ENCODE data around the gene NXNL1.

NXNL1 gene

GRCh38 chr19:17469481-17470067, 8.8 kb upstream of the NXNL1 start:
- Histone ChIP-seq H3K9me3 (ENCODE audit: control insufficient read depth, low read length) (no peaks in the 10 kb centered on the region), H3K9ac (ENCODE audit: low read length) (peak overlapping the region; percentile 98), H3K27me3 (replicated peaks; ENCODE audit: control insufficient read depth, insufficient read depth, low read length) (no peaks in the 10 kb centered on the region), H3K4me1 (ENCODE audit: control insufficient read depth, insufficient read depth, low read length) (peaks cover 44% of the 10 kb centered on the region), H3K4me3 (ENCODE audit: low read length) (peak overlapping the region; percentile 91), H3K36me3 (ENCODE audit: control insufficient read depth, insufficient read depth, low read length, severe bottlenecking) (peaks cover 11% of the 10 kb centered on the region)
- peak; percentile 96 for DNase-seq (ENCODE audit: low read depth)

- Histone ChIP-seq H3K27me3 (replicated peaks; ENCODE audit: control insufficient read depth, insufficient read depth, low read length) (peaks cover under 1% of the 10 kb centered on the region), H3K9me3 (ENCODE audit: control insufficient read depth, low read length) (no peaks in the 10 kb centered on the region)
- DNase-seq (ENCODE audit: low read depth) = no peak
Measured at GRCh38 chr19:17469092-17469480, 8.4 kb upstream of the NXNL1 start.

GRCh38 chr19:17468302-17469091, 7.8 kb upstream of the NXNL1 start:
- Histone ChIP-seq H3K4me3 (ENCODE audit: low read length) (peak overlapping the region; percentile 88), H3K36me3 (ENCODE audit: control insufficient read depth, insufficient read depth, low read length, severe bottlenecking) (peaks cover 5% of the 10 kb centered on the region), H3K9me3 (ENCODE audit: control insufficient read depth, low read length) (no peaks in the 10 kb centered on the region), H3K4me1 (ENCODE audit: control insufficient read depth, insufficient read depth, low read length) (peaks cover 44% of the 10 kb centered on the region), H3K27me3 (replicated peaks; ENCODE audit: control insufficient read depth, insufficient read depth, low read length) (peaks cover 3% of the 10 kb centered on the region), H3K9ac (ENCODE audit: low read length) (peak overlapping the region; percentile 98)
- no peak for DNase-seq (ENCODE audit: low read depth)

More at GRCh38 chr19:17469092-17469480, 8.4 kb upstream of the NXNL1 start:
- peak overlapping the region; percentile 88 for H3K4me3 ChIP-seq (ENCODE audit: low read length)
- H3K9ac ChIP-seq (ENCODE audit: low read length) = peak overlapping the region; percentile 98
- H3K36me3 ChIP-seq (ENCODE audit: control insufficient read depth, insufficient read depth, low read length, severe bottlenecking) = peaks cover 10% of the 10 kb centered on the region
- peaks cover 44% of the 10 kb centered on the region for H3K4me1 ChIP-seq (ENCODE audit: control insufficient read depth, insufficient read depth, low read length)

- Histone ChIP-seq H3K9ac (ENCODE audit: low read length) (peak overlapping the region; percentile 98), H3K4me1 (ENCODE audit: control insufficient read depth, insufficient read depth, low read length) (peaks cover 36% of the 10 kb centered on the region), H3K27me3 (replicated peaks; ENCODE audit: control insufficient read depth, insufficient read depth, low read length) (peaks cover 3% of the 10 kb centered on the region), H3K9me3 (ENCODE audit: control insufficient read depth, low read length) (no peaks in the 10 kb centered on the region), H3K4me3 (ENCODE audit: low read length) (peak overlapping the region; percentile 88), H3K36me3 (ENCODE audit: control insufficient read depth, insufficient read depth, low read length, severe bottlenecking) (no peaks in the 10 kb centered on the region)
- peak; percentile 25 for DNase-seq (ENCODE audit: low read depth)
Measured at GRCh38 chr19:17467471-17468301, 7.0 kb upstream of the NXNL1 start.

- Histone ChIP-seq H3K4me1 (ENCODE audit: control insufficient read depth, insufficient read depth, low read length) (peaks cover 31% of the 10 kb centered on the region), H3K9ac (ENCODE audit: low read length) (peak overlapping the region; percentile 98), H3K36me3 (ENCODE audit: control insufficient read depth, insufficient read depth, low read length, severe bottlenecking) (no peaks in the 10 kb centered on the region), H3K27me3 (replicated peaks; ENCODE audit: control insufficient read depth, insufficient read depth, low read length) (peaks cover 3% of the 10 kb centered on the region), H3K9me3 (ENCODE audit: control insufficient read depth, low read length) (no peaks in the 10 kb centered on the region), H3K4me3 (ENCODE audit: low read length) (peak overlapping the region; percentile 88)
- no peak for DNase-seq (ENCODE audit: low read depth)
Measured at GRCh38 chr19:17466487-17466850, 5.7 kb upstream of the NXNL1 start.

- H3K27me3 ChIP-seq (replicated peaks; ENCODE audit: control insufficient read depth, insufficient read depth, low read length) = peaks cover 8% of the 10 kb centered on the region
- peaks cover 5% of the 10 kb centered on the region for H3K4me1 ChIP-seq (ENCODE audit: control insufficient read depth, insufficient read depth, low read length)
- no peak overlapping the region for H3K9ac ChIP-seq (ENCODE audit: low read length)
- H3K4me3 ChIP-seq (ENCODE audit: low read length) = no peak overlapping the region
- DNase-seq (ENCODE audit: low read depth) = no peak
- H3K36me3 ChIP-seq (ENCODE audit: control insufficient read depth, insufficient read depth, low read length, severe bottlenecking) = no peaks in the 10 kb centered on the region
- no peaks in the 10 kb centered on the region for H3K9me3 ChIP-seq (ENCODE audit: control insufficient read depth, low read length)
Measured at GRCh38 chr19:17458970-17459369, 1.8 kb downstream of the NXNL1 start.

- no peaks in the 10 kb centered on the region for H3K36me3 ChIP-seq (ENCODE audit: control insufficient read depth, insufficient read depth, low read length, severe bottlenecking)
- no peak for DNase-seq (ENCODE audit: low read depth)
- no peak overlapping the region for H3K9ac ChIP-seq (ENCODE audit: low read length)
- no peaks in the 10 kb centered on the region for H3K9me3 ChIP-seq (ENCODE audit: control insufficient read depth, low read length)
- peaks cover 11% of the 10 kb centered on the region for H3K27me3 ChIP-seq (replicated peaks; ENCODE audit: control insufficient read depth, insufficient read depth, low read length)
- peaks cover 5% of the 10 kb centered on the region for H3K4me1 ChIP-seq (ENCODE audit: control insufficient read depth, insufficient read depth, low read length)
- no peak overlapping the region for H3K4me3 ChIP-seq (ENCODE audit: low read length)
Measured at GRCh38 chr19:17457616-17458015, 3.1 kb downstream of the NXNL1 start.

GRCh38 chr19:17456127-17456526, 4.6 kb downstream of the NXNL1 start:
- Histone ChIP-seq H3K9me3 (ENCODE audit: control insufficient read depth, low read length) (no peaks in the 10 kb centered on the region), H3K4me1 (ENCODE audit: control insufficient read depth, insufficient read depth, low read length) (peaks cover 5% of the 10 kb centered on the region), H3K27me3 (replicated peaks; ENCODE audit: control insufficient read depth, insufficient read depth, low read length) (peaks cover 14% of the 10 kb centered on the region), H3K4me3 (ENCODE audit: low read length) (no peak overlapping the region), H3K9ac (ENCODE audit: low read length) (no peak overlapping the region), H3K36me3 (ENCODE audit: control insufficient read depth, insufficient read depth, low read length, severe bottlenecking) (no peaks in the 10 kb centered on the region)
- no peak for DNase-seq (ENCODE audit: low read depth)

- peaks cover 5% of the 10 kb centered on the region for H3K4me1 ChIP-seq (ENCODE audit: control insufficient read depth, insufficient read depth, low read length)
- no peak overlapping the region for H3K9ac ChIP-seq (ENCODE audit: low read length)
- no peaks in the 10 kb centered on the region for H3K36me3 ChIP-seq (ENCODE audit: control insufficient read depth, insufficient read depth, low read length, severe bottlenecking)
- H3K9me3 ChIP-seq (ENCODE audit: control insufficient read depth, low read length) = no peaks in the 10 kb centered on the region
- peaks cover 14% of the 10 kb centered on the region for H3K27me3 ChIP-seq (replicated peaks; ENCODE audit: control insufficient read depth, insufficient read depth, low read length)
- H3K4me3 ChIP-seq (ENCODE audit: low read length) = no peak overlapping the region
- DNase-seq (ENCODE audit: low read depth) = peak; percentile 16
Measured at GRCh38 chr19:17455308-17456123, 5.2 kb downstream of the NXNL1 start.

GRCh38 chr19:17454576-17455071, 6.1 kb downstream of the NXNL1 start:
- no peak overlapping the region for H3K4me3 ChIP-seq (ENCODE audit: low read length)

More at GRCh38 chr19:17454576-17455071, 6.1 kb downstream of the NXNL1 start:
- Histone ChIP-seq H3K4me1 (ENCODE audit: control insufficient read depth, insufficient read depth, low read length) (peaks cover 5% of the 10 kb centered on the region), H3K27me3 (replicated peaks; ENCODE audit: control insufficient read depth, insufficient read depth, low read length) (peaks cover 18% of the 10 kb centered on the region), H3K36me3 (ENCODE audit: control insufficient read depth, insufficient read depth, low read length, severe bottlenecking) (no peaks in the 10 kb centered on the region), H3K9ac (ENCODE audit: low read length) (no peak overlapping the region), H3K9me3 (ENCODE audit: control insufficient read depth, low read length) (no peaks in the 10 kb centered on the region)
- DNase-seq (ENCODE audit: low read depth) = no peak

All from adipocyte (in vitro differentiated cells).